CD8-positive, alpha-beta memory T cell (primary cell): ENCODE results near the gene RPL38. TPM values are rescaled to one million over a fixed set of nuclear protein-coding genes. Genes with fewer than 3 reads are reported as not detected.
A peak's percentile ranks its signal among the peaks of the same experiment; 100 is the strongest.

ENCODE experiments used
- CTCF ChIA-PET: fragments of 350-600 bp; sonication (Branson Sonifier 250); formaldehyde crosslinking; loops from one replicate; lab custom pipeline; 2021; ENCODE audit warnings: antibody characterized with exemption; lab: Charles Lee
- POLR2A ChIA-PET: fragments of 350-600 bp; sonication (Branson Sonifier 250); formaldehyde crosslinking; loops from one replicate; lab custom pipeline; 2021; ENCODE audit warnings: antibody characterized with exemption; lab: Charles Lee
- DNase-seq, 5 donors: peaks; one replicate each; pipeline versions ENCODE4 v3.0.0 to v3.0.0-alpha.2; 2020 to 2022; ENCODE audit warnings: mixed read lengths in 1 of 5
- H3K27ac ChIP-seq: one replicate; pipeline ENCODE4 v1.7.0; 2013; ENCODE audit warnings: low read depth, mild to moderate bottlenecking, low read length, moderate library complexity
- H3K27me3 ChIP-seq: 2 replicates; pipeline ENCODE4 v1.7.0; 2013; ENCODE audit warnings: low read length, mild to moderate bottlenecking; ENCODE audit not compliant: insufficient read depth, poor library complexity, severe bottlenecking
- H3K36me3 ChIP-seq: 2 replicates; pipeline ENCODE4 v1.7.0; 2013; ENCODE audit warnings: mild to moderate bottlenecking, low read length, moderate library complexity; ENCODE audit not compliant: insufficient read depth
- H3K4me1 ChIP-seq: 2 replicates; pipeline ENCODE4 v1.7.0; 2013; ENCODE audit warnings: mild to moderate bottlenecking, low read length, moderate library complexity; ENCODE audit not compliant: insufficient read depth
- H3K4me3 ChIP-seq: 2 replicates; pipeline ENCODE4 v1.7.0; 2013; ENCODE audit warnings: mild to moderate bottlenecking, low read length
- H3K9me3 ChIP-seq: 2 replicates; pipeline ENCODE4 v1.7.0; 2013; ENCODE audit warnings: mild to moderate bottlenecking, low read length
- H3K27ac Mint-ChIP-seq, 8 donors: one replicate each; pipeline ENCODE4 v1.8.0; 2020 to 2021; ENCODE audit warnings: mixed read lengths in 8 of 8, mild to moderate bottlenecking in 6 of 8, inconsistent platforms in 3 of 8, moderate library complexity in 3 of 8
- H3K27me3 Mint-ChIP-seq, 2 donors: one replicate each; pipeline ENCODE4 v1.8.0; 2020 to 2021; ENCODE audit warnings: mixed read lengths in 2 of 2, mild to moderate bottlenecking in 1 of 2, moderate library complexity in 1 of 2
- H3K36me3 Mint-ChIP-seq, 3 donors: one replicate each; pipeline ENCODE4 v1.8.0; 2020 to 2021; ENCODE audit warnings: mixed read lengths in 3 of 3, inconsistent platforms in 1 of 3, mild to moderate bottlenecking in 1 of 3
- H3K4me1 Mint-ChIP-seq, 3 donors: one replicate each; pipeline ENCODE4 v1.8.0; 2020 to 2021; ENCODE audit warnings: mixed read lengths in 3 of 3, inconsistent platforms in 1 of 3, mild to moderate bottlenecking in 1 of 3
- H3K4me3 Mint-ChIP-seq, 7 donors: one replicate each; pipeline ENCODE4 v1.8.0; 2020 to 2021; ENCODE audit warnings: mixed read lengths in 7 of 7, mild to moderate bottlenecking in 6 of 7, moderate library complexity in 4 of 7, inconsistent platforms in 2 of 7
- H3K9me3 Mint-ChIP-seq, 5 donors: one replicate each; pipeline ENCODE4 v1.8.0; 2020 to 2022; ENCODE audit warnings: mixed read lengths in 5 of 5, mild to moderate bottlenecking in 3 of 5, moderate library complexity in 2 of 5, inconsistent platforms in 1 of 5
- polyA plus RNA-seq: library from polyadenylated mRNA; unstranded; fragments of 300-500 nt; fragmentation: Illumina TruSeq; gene quantifications from one replicate; pipeline ENCODE4 v1.2.3, GENCODE V29; 2021
- total RNA-seq, 2 experiments: library from RNA; stranded (reverse); gene quantifications; one replicate each; pipeline ENCODE4 v1.2.3, GENCODE V29; 2021

The RPL38 gene
- total and polyA plus RNA-seq, 3 experiments from 2014 or later: 1,457 to 1,839 (median 1,489) TPM

GRCh38 chr17:74250324-74250995, 47.0 kb downstream of the RPL38 start:
- no peak for DNase-seq
- Histone ChIP-seq H3K9me3 (no peaks in the 10 kb centered on the region), H3K27me3 (no peaks in the 10 kb centered on the region), H3K4me3 (no peak overlapping the region), H3K36me3 (no peaks in the 10 kb centered on the region), H3K4me1 (no peaks in the 10 kb centered on the region), H3K27ac (no peak overlapping the region)
- peaks cover 3 to 18% (median 4%) of the 10 kb centered on the region in 3 donors for H3K4me1 Mint-ChIP-seq
- ChIA-PET POLR2A (no interaction called here), CTCF (interaction anchor here (1.3 to 1.4 kb wide), 2 partner anchors 32 to 117 kb away, joined by 3 read pairs; no protein-coding TSS in a partner anchor)
- H3K27ac Mint-ChIP-seq: peak overlapping the region in 2 of 8 donors; percentile 23 to 72
- peaks cover 3 to 41% (median 15%) of the 10 kb centered on the region in 3 donors for H3K36me3 Mint-ChIP-seq
- no peak overlapping the region for H3K4me3 Mint-ChIP-seq
- no peaks in the 10 kb centered on the region for H3K9me3 Mint-ChIP-seq
- no peaks in the 10 kb centered on the region for H3K27me3 Mint-ChIP-seq

GRCh38 chr17:74251051-74251450, 47.6 kb downstream of the RPL38 start:
- Mint-ChIP-seq H3K27me3 (no peaks in the 10 kb centered on the region), H3K36me3 (peaks cover 3 to 39% (median 15%) of the 10 kb centered on the region in 3 donors), H3K9me3 (no peaks in the 10 kb centered on the region), H3K4me1 (peaks cover 3 to 18% (median 4%) of the 10 kb centered on the region in 3 donors), H3K27ac (peak overlapping the region in 2 of 8 donors; percentile 57 to 91), H3K4me3 (no peak overlapping the region)
- ChIA-PET CTCF (interaction anchor here (0.8 to 1.6 kb wide), 3 partner anchors 11 to 117 kb away, joined by 3 to 4 read pairs (median 3); no protein-coding TSS in a partner anchor), POLR2A (no interaction called here)
- Histone ChIP-seq H3K9me3 (no peaks in the 10 kb centered on the region), H3K36me3 (no peaks in the 10 kb centered on the region), H3K27ac (no peak overlapping the region), H3K27me3 (no peaks in the 10 kb centered on the region), H3K4me3 (no peak overlapping the region), H3K4me1 (no peaks in the 10 kb centered on the region)
- no peak for DNase-seq

- CTCF ChIA-PET: interaction anchor here (0.8 to 1.6 kb wide), 3 partner anchors 11 to 116 kb away, joined by 3 to 4 read pairs (median 3); no protein-coding TSS in a partner anchor
- Mint-ChIP-seq H3K27ac (peak overlapping the region in 3 of 8 donors; percentile 51 to 91 (median 52)), H3K36me3 (peaks cover 3 to 36% (median 14%) of the 10 kb centered on the region in 3 donors)
These were observed 48.1 kb downstream of the RPL38 start for GRCh38 chr17:74251569-74251968.

GRCh38 chr17:74252211-74252610, 48.7 kb downstream of the RPL38 start:
- ChIA-PET CTCF (interaction anchor here (1.4 to 1.6 kb wide), 2 partner anchors 44 to 116 kb away, joined by 3 to 4 read pairs; no protein-coding TSS in a partner anchor), POLR2A (no interaction called here)
- Mint-ChIP-seq H3K27ac (no peak overlapping the region), H3K27me3 (no peaks in the 10 kb centered on the region), H3K9me3 (no peaks in the 10 kb centered on the region), H3K36me3 (peaks cover 3 to 39% (median 14%) of the 10 kb centered on the region in 3 donors), H3K4me3 (no peak overlapping the region), H3K4me1 (peaks cover 3 to 14% (median 4%) of the 10 kb centered on the region in 3 donors)
- DNase-seq: no peak
- H3K4me1 ChIP-seq: no peaks in the 10 kb centered on the region
- H3K36me3 ChIP-seq: no peaks in the 10 kb centered on the region
- H3K4me3 ChIP-seq: no peak overlapping the region
- no peaks in the 10 kb centered on the region for H3K27me3 ChIP-seq
- no peaks in the 10 kb centered on the region for H3K9me3 ChIP-seq
- H3K27ac ChIP-seq: no peak overlapping the region

More at GRCh38 chr17:74251569-74251968, 48.1 kb downstream of the RPL38 start:
- DNase-seq: no peak
- POLR2A ChIA-PET: no interaction called here
- peaks cover 3 to 15% (median 4%) of the 10 kb centered on the region in 3 donors for H3K4me1 Mint-ChIP-seq
- no peaks in the 10 kb centered on the region for H3K4me1 ChIP-seq
- no peaks in the 10 kb centered on the region for H3K36me3 ChIP-seq
- H3K27me3 ChIP-seq: no peaks in the 10 kb centered on the region
- no peak overlapping the region for H3K4me3 ChIP-seq
- H3K27me3 Mint-ChIP-seq: no peaks in the 10 kb centered on the region
- H3K4me3 Mint-ChIP-seq: no peak overlapping the region
- H3K9me3 ChIP-seq: no peaks in the 10 kb centered on the region
- no peaks in the 10 kb centered on the region for H3K9me3 Mint-ChIP-seq
- H3K27ac ChIP-seq: no peak overlapping the region

GRCh38 chr17:74253036-74253435, 49.6 kb downstream of the RPL38 start:
- Mint-ChIP-seq H3K4me1 (peaks cover 3 to 14% (median 4%) of the 10 kb centered on the region in 3 donors), H3K27ac (no peak overlapping the region), H3K4me3 (no peak overlapping the region), H3K36me3 (peaks cover 3 to 43% (median 14%) of the 10 kb centered on the region in 3 donors), H3K27me3 (no peaks in the 10 kb centered on the region), H3K9me3 (no peaks in the 10 kb centered on the region)
- Histone ChIP-seq H3K4me1 (no peaks in the 10 kb centered on the region), H3K4me3 (no peak overlapping the region), H3K27me3 (no peaks in the 10 kb centered on the region), H3K9me3 (no peaks in the 10 kb centered on the region), H3K36me3 (no peaks in the 10 kb centered on the region), H3K27ac (no peak overlapping the region)
- CTCF ChIA-PET: interaction anchor here (1.6 kb wide), 1 partner anchor 43 kb away, joined by 4 read pairs; no protein-coding TSS in a partner anchor
- DNase-seq: no peak
- POLR2A ChIA-PET: no interaction called here

- POLR2A ChIA-PET: no interaction called here
- CTCF ChIA-PET: no interaction called here
- peak overlapping the region in 2 of 8 donors; percentile 12 to 51 for H3K27ac Mint-ChIP-seq
- no peaks in the 10 kb centered on the region for H3K27me3 Mint-ChIP-seq
- no peaks in the 10 kb centered on the region for H3K27me3 ChIP-seq
- H3K4me1 ChIP-seq: no peaks in the 10 kb centered on the region
- DNase-seq: no peak
- no peak overlapping the region for H3K27ac ChIP-seq
- H3K9me3 Mint-ChIP-seq: no peaks in the 10 kb centered on the region
- no peaks in the 10 kb centered on the region for H3K9me3 ChIP-seq
- no peak overlapping the region for H3K4me3 ChIP-seq
- no peak overlapping the region for H3K4me3 Mint-ChIP-seq
- H3K4me1 Mint-ChIP-seq: no peaks in the 10 kb centered on the region
- no peaks in the 10 kb centered on the region for H3K36me3 ChIP-seq
- peaks cover 3 to 45% (median 5%) of the 10 kb centered on the region in 3 donors for H3K36me3 Mint-ChIP-seq
These were observed 53.8 kb downstream of the RPL38 start for GRCh38 chr17:74257311-74257710.

- Histone ChIP-seq H3K4me3 (no peak overlapping the region), H3K9me3 (no peaks in the 10 kb centered on the region), H3K27ac (no peak overlapping the region), H3K27me3 (no peaks in the 10 kb centered on the region), H3K36me3 (no peaks in the 10 kb centered on the region), H3K4me1 (no peaks in the 10 kb centered on the region)
- ChIA-PET POLR2A (interaction anchor here (0.8 kb wide), 1 partner anchor 25 kb away, joined by 3 read pairs; no protein-coding TSS in a partner anchor), CTCF (interaction anchor here (1.3 to 1.6 kb wide), 3 partner anchors 9 to 108 kb away, joined by 3 to 8 read pairs (median 3); no protein-coding TSS in a partner anchor)
- DNase-seq: no peak
- Mint-ChIP-seq H3K4me3 (no peak overlapping the region), H3K36me3 (peaks cover 0 to 28% (median 1%) of the 10 kb centered on the region in 3 donors), H3K27ac (peak overlapping the region in 2 of 8 donors; percentile 50 to 66), H3K4me1 (no peaks in the 10 kb centered on the region), H3K27me3 (no peaks in the 10 kb centered on the region), H3K9me3 (no peaks in the 10 kb centered on the region)
These were observed 56.4 kb downstream of the RPL38 start for GRCh38 chr17:74259667-74260524.
